GM13976 (cell line): ENCODE results near the gene FOXA3.
A peak's percentile ranks its signal among the peaks of the same experiment; 100 is the strongest.

Source experiments
- DNase-seq: peaks from one replicate; pipeline ENCODE4 v3.0.0; 2012; ENCODE audit warnings: low spot score
- in situ Hi-C: fragments of 300-500 bp; cut with MboI; formaldehyde crosslinking; loops from one replicate; pipeline ENCODE4 v1.12.0; 2022; ENCODE audit warnings: low sequenced_read_pairs, mixed read lengths, inconsistent platforms; ENCODE audit not compliant: unreplicated experiment
- TF ChIP-seq, protein P1 (sequence below): IDR thresholded peaks from 2 replicates; pipeline ENCODE4 v1.5.1; 2012; ENCODE audit warnings: borderline replicate concordance, mild to moderate bottlenecking; ENCODE audit not compliant: insufficient read depth; ENCODE audit errors: extremely low read depth, missing control alignments, control extremely low read depth

Gene FOXA3

DNA sequence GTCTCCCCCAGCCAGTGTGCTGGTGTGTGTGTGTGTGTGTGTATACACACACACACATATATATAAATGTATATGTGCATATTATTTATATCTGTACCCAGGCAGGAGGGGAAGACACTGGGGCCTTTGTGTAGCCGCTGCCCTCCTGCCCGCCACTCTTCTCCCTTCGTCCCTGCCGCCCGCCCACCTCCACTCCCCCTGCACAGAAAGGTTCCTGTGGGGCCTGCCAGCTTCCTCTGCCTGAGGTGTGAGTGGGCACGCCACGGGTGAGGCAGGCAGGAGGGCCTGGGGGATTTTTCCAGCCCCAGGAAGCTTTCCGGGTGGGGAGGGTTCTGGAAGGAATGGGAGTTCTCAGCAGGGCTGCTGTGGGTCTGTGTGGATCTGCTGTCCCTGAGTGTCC, 14.9 kb downstream of the FOXA3 start:
- TF ChIP-seq, protein P1, sequence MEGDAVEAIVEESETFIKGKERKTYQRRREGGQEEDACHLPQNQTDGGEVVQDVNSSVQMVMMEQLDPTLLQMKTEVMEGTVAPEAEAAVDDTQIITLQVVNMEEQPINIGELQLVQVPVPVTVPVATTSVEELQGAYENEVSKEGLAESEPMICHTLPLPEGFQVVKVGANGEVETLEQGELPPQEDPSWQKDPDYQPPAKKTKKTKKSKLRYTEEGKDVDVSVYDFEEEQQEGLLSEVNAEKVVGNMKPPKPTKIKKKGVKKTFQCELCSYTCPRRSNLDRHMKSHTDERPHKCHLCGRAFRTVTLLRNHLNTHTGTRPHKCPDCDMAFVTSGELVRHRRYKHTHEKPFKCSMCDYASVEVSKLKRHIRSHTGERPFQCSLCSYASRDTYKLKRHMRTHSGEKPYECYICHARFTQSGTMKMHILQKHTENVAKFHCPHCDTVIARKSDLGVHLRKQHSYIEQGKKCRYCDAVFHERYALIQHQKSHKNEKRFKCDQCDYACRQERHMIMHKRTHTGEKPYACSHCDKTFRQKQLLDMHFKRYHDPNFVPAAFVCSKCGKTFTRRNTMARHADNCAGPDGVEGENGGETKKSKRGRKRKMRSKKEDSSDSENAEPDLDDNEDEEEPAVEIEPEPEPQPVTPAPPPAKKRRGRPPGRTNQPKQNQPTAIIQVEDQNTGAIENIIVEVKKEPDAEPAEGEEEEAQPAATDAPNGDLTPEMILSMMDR = no peak
- DNase-seq = no peak
- in situ Hi-C loops = no loop called here

DNA sequence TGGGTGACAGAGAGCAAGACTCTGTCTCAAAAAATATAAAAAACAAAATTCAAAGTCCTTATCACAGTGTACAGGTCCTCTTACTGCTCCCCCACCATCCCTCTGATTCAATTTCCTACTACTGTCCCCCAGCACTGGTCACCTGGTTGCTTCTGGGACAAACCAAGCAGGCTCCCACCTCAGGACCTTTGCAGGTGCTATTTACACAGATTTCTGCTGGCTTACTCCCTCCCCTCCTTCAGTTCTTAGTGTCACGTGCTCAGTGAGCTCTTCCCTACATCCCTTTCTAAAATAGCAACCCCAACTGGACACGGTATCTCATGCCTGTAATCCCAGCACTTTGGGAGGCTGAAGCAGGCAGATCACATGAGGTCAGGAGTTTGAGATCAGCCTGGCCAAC, 15.8 kb downstream of the FOXA3 start:
- no peak for DNase-seq
- in situ Hi-C loops = no loop called here
- TF ChIP-seq, protein P1 = no peak

DNA sequence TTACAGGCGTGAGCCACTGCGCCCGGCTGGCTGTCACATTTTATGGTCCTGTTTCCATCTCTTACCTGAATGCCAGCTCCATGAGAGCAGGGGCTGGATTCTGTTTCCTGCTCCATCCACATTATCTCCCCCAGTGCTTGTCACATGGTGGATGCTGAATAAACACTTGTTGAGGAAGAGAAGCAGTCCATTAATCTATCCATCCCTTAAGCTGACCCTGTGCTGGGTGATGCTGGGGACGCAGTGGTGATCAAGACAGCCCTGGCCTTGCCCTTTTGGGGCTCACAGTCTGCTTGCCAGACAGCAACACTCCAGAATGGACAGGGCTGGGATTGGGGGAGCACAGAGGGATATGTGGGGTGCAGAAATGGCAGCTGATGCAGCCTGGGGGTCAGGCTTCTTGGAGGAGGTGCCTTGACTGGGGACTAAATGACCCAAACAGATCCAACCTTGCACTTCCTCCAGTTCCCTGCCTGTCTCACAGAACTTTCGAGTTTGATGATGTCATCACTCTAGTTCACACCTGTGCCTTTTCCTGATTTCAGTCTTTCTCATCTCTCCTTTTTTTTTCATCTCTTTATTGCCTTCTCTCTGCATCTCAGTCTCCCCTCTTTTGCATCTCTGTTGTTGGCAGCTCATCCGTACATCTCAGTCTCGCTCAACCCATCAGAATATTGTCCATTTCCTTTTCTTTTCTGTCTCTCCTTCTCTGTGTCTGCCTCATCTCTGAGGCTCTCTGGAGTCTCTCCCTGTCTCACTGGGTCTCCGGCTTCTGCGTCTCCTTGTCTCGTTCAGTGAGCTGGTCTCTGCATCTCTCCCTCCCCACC, 17.2 kb downstream of the FOXA3 start:
- TF ChIP-seq, protein P1 = no peak
- in situ Hi-C loops = no loop called here
- DNase-seq = no peak

DNA sequence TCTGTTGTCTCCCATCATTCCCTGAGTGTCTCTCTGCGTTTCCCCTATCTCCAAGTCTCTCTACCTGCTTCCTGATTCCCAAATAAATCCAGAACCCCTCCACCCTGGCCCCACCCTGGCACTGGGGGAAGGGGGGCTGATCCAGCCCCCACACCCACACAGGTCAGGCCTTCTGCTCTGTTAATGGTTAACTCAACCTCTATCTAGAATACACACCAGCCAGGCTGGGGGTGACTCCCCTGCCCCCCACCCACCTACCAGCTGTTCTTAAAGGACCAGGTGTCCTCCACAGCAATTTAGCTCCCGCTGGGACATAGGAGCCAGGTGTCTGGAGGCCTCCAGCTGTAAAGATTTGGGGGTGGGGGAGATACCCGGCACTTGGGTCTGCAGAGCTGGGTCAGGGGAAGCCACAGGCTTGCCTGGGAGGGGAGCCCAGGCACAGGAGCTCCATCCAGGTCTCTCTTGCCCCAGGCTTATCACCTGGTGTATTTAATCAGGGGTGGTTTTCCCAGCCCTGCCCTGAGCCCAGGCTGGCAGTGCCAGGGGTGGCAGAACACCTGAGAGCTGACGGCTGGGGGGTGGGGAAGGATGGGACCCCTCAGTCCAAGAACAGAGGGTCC, 17.9 kb downstream of the FOXA3 start:
- DNase-seq = no peak
- in situ Hi-C loops = no loop called here
- TF ChIP-seq, protein P1 = no peak

DNA sequence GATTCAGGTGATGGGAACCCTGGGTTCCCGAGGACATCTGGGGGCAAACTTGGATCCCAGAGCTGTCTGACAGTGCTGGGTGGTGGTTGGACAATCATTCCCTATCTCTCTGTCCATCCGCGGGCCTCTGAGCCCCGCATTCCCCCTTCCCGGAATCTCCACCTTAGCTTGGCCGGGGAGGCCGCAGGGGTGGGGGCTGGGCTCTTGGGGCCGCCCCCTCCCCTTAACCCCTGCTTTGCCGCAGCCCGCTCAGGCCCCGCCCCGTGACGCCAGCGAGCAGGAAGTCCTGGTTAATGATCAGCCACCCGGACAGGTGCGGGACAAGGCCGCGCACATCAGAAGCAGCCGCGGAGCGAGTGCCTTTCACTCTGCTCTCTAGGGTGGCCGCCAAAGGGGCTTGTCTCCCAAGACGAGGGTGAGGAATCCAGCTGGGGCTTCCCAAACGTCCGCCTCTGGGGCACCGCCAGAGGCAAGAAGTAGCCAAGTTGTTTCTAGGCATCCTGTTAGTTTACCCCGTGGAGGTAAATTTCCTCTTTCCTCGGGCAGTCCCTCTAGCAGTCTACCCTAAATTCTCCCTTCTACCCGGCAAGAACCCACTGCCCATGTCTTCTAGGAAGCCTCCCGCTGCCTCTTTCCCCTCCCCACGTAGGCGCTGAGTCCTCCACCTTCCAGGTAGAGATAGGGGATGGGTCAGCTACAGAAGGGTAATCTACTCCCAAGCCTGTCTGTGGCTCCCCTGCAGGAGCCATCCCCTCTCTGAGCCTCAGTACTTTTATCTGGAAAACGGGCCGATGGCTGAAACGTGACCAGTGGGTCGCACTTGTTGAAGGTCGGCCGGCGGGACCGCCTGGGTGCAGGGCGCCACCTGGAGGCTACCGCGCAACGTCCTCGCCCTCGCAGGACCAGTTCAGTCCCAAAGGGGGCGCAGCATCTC, 18.8 kb downstream of the FOXA3 start:
- in situ Hi-C loops = no loop called here
- DNase-seq = peak; percentile 90
- TF ChIP-seq, protein P1 = peak; percentile 100

DNA sequence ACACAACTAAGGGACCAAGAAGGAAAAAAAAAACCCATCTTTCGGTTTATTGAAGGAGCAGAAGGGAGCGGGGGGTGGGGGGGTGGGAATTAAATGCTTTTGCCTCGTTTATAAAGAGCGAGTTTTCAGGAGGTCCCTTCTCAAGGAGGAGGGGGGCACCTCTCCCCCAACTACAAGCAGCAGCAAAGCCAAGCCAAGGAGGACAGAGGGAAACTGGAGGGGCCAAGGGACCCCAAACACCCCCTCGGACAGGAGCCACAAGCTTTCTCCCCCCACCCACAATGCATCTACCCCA, 19.4 kb downstream of the FOXA3 start:
- in situ Hi-C loops = no loop called here
- no peak for DNase-seq
- TF ChIP-seq, protein P1 = no peak
